Activated CD8-positive, alpha-beta T cell treated with anti-CD3 and anti-CD28 coated beads for 36 hours (primary cell): ENCODE data around the gene NEU4. TPM values are rescaled to one million over a fixed set of nuclear protein-coding genes. Genes with fewer than 3 reads are reported as not detected.

Experiments used
- ATAC-seq: fragments of 200-7000 bp; cut with Tn5 transposase; one replicate; pipeline ENCODE4 v1.10.0; 2021; ENCODE audit warnings: mild to moderate bottlenecking, moderate library complexity
- CTCF ChIA-PET: fragments of 350-600 bp; sonication (Branson Sonifier 250); formaldehyde crosslinking; loops from one replicate; lab custom pipeline; 2021; ENCODE audit warnings: antibody characterized with exemption; lab: Charles Lee
- POLR2A ChIA-PET: fragments of 350-600 bp; sonication (Branson Sonifier 250); formaldehyde crosslinking; loops from one replicate; lab custom pipeline; 2021; ENCODE audit warnings: antibody characterized with exemption; lab: Charles Lee
- DNase-seq: peaks from one replicate; pipeline ENCODE4 v3.0.0-alpha.2; 2020
- H3K27ac Mint-ChIP-seq: one replicate; pipeline ENCODE4 v1.8.0; 2021; ENCODE audit warnings: mild to moderate bottlenecking, mixed read lengths
- H3K27me3 Mint-ChIP-seq: one replicate; pipeline ENCODE4 v1.8.0; 2021; ENCODE audit warnings: mixed read lengths
- H3K36me3 Mint-ChIP-seq: one replicate; pipeline ENCODE4 v1.8.0; 2021; ENCODE audit warnings: low read depth, mixed read lengths
- H3K4me1 Mint-ChIP-seq: one replicate; pipeline ENCODE4 v1.8.0; 2021; ENCODE audit warnings: low read depth, mixed read lengths
- H3K4me3 Mint-ChIP-seq: one replicate; pipeline ENCODE4 v1.8.0; 2021; ENCODE audit warnings: mild to moderate bottlenecking, moderate library complexity, mixed read lengths
- H3K9me3 Mint-ChIP-seq: one replicate; pipeline ENCODE4 v1.8.0; 2021; ENCODE audit warnings: mixed read lengths
- CTCF ChIP-seq: fragments of 200-600 bp; IDR thresholded peaks from one replicate; pipeline ENCODE4 v1.8.0; 2022; ENCODE audit warnings: antibody characterized with exemption, mild to moderate bottlenecking
- intact Hi-C: fragments of 100-400 bp; cut with micrococcal nuclease; formaldehyde crosslinking; loops from one replicate; pipeline ENCODE4 v1.10.0; 2022
- total RNA-seq, 2 experiments: library from RNA; stranded (reverse); gene quantifications; one replicate each; pipeline ENCODE4 v1.2.3, GENCODE V29; 2021

Gene NEU4
- total RNA-seq, 2 experiments from 2014 or later, result 0.38 to 0.54 TPM

- H3K27me3 Mint-ChIP-seq, result peaks cover 6% of the 10 kb centered on the region
- H3K36me3 Mint-ChIP-seq, result peaks cover 3% of the 10 kb centered on the region
- no peak for TF ChIP-seq CTCF
- ChIA-PET CTCF (interaction anchor here (0.6 to 1.2 kb wide), 2 partner anchors 56 to 71 kb away, joined by 3 read pairs; no protein-coding TSS in a partner anchor), POLR2A (interaction anchor here (1.1 to 2.2 kb wide), 4 partner anchors 16 to 156 kb away, joined by 3 to 8 read pairs (median 7); no protein-coding TSS in a partner anchor)
- H3K27ac Mint-ChIP-seq, result peak overlapping the region; percentile 75
- intact Hi-C loops, result no loop called here
- peak overlapping the region; percentile 51 for H3K4me3 Mint-ChIP-seq
- peaks cover 1% of the 10 kb centered on the region for H3K9me3 Mint-ChIP-seq
- ATAC-seq (peak; percentile 1), DNase-seq (no peak)
- peaks cover 35% of the 10 kb centered on the region for H3K4me1 Mint-ChIP-seq
Measured at GRCh38 chr2:241843321-241844065, 34.5 kb downstream of the NEU4 start.

GRCh38 chr2:241844066-241844728 is 35.2 kb downstream of the NEU4 start:
- peaks cover 35% of the 10 kb centered on the region for H3K4me1 Mint-ChIP-seq
- peaks cover 1% of the 10 kb centered on the region for H3K9me3 Mint-ChIP-seq
- ChIA-PET CTCF (interaction anchor here (0.6 to 1.7 kb wide), 4 partner anchors 16 to 72 kb away, joined by 3 to 7 read pairs (median 4); partner anchors contain the start of gene RTP5), POLR2A (interaction anchor here (1.2 to 2.2 kb wide), 3 partner anchors 16 to 157 kb away, joined by 6 to 8 read pairs (median 8); no protein-coding TSS in a partner anchor)
- peak overlapping the region; percentile 58 for H3K4me3 Mint-ChIP-seq
- peaks cover 4% of the 10 kb centered on the region for H3K27me3 Mint-ChIP-seq
- TF ChIP-seq CTCF, result no peak
- intact Hi-C loops, result no loop called here
- DNase-seq (peak; percentile 91), ATAC-seq (peak; percentile 82)
- H3K36me3 Mint-ChIP-seq, result peaks cover 3% of the 10 kb centered on the region
- H3K27ac Mint-ChIP-seq, result peak overlapping the region; percentile 75

- intact Hi-C loops, result no loop called here
- no peak for TF ChIP-seq CTCF
- ATAC-seq (no peak), DNase-seq (no peak)
- H3K27me3 Mint-ChIP-seq, result peaks cover 4% of the 10 kb centered on the region
- H3K9me3 Mint-ChIP-seq, result peaks cover 1% of the 10 kb centered on the region
- H3K36me3 Mint-ChIP-seq, result peaks cover 3% of the 10 kb centered on the region
- POLR2A ChIA-PET, result interaction anchor here (0.7 to 2.2 kb wide), 4 partner anchors 13 to 158 kb away, joined by 3 to 8 read pairs (median 7); no protein-coding TSS in a partner anchor
- H3K27ac Mint-ChIP-seq, result peak overlapping the region; percentile 75
- peak overlapping the region; percentile 58 for H3K4me3 Mint-ChIP-seq
- peaks cover 35% of the 10 kb centered on the region for H3K4me1 Mint-ChIP-seq
- CTCF ChIA-PET, result interaction anchor here (1.2 to 1.7 kb wide), 4 partner anchors 15 to 58 kb away, joined by 3 to 7 read pairs (median 4); partner anchors contain the start of gene RTP5
Measured at GRCh38 chr2:241844831-241845578, 36.0 kb downstream of the NEU4 start.

GRCh38 chr2:241846406-241846805 is 37.4 kb downstream of the NEU4 start:
- Mint-ChIP-seq H3K27me3 (peaks cover 4% of the 10 kb centered on the region), H3K36me3 (peaks cover 3% of the 10 kb centered on the region), H3K4me3 (no peak overlapping the region), H3K27ac (peak overlapping the region; percentile 82), H3K4me1 (peaks cover 35% of the 10 kb centered on the region), H3K9me3 (peaks cover 1% of the 10 kb centered on the region)
- TF ChIP-seq CTCF, result no peak
- no peak for DNase-seq
- CTCF ChIA-PET, result no interaction called here
- ATAC-seq, result no peak
- POLR2A ChIA-PET, result interaction anchor here (0.6 to 1.2 kb wide), 2 partner anchors 42 to 56 kb away, joined by 3 read pairs; no protein-coding TSS in a partner anchor
- intact Hi-C loops, result no loop called here
